ENCODE measurements around the gene AAK1.
"Not testable (repeated sequence)": the region's sequence is repeated elsewhere in the genome, so short reads cannot be mapped to it uniquely, and the experiment has no call there.

The AAK1 gene

DNA sequence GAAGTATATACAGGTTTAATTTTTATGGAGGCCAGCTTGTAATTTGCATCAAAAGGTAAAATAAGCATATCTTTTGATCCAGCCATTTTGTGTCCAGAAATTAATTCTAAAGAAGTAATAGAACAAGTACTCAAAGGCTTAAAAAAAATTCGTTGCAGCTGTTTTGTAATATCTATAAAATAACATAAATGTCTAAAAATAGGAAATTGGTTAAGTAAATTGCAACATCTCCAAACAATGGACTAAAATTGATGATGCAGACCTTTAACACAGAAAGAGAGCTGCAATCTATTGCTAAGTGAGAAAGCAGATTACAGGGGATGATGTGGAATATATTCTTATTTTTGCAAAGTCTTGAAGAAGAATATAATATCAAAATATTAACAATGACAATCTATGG lies 19.4 kb downstream of the AAK1 start:
- Histone ChIP-seq H4K20me1 (ENCODE audit: control insufficient read depth, insufficient read depth, low read depth, low read length) (no peaks in the 10 kb centered on the region), H3K36me3 (ENCODE audit: control insufficient read depth, low read length) (no peaks in the 10 kb centered on the region), H3F3A (ENCODE audit: control insufficient read depth, insufficient read depth) (no peaks in the 10 kb centered on the region), H3K9me2 (replicated peaks; ENCODE audit: control insufficient read depth, low read length) (no peaks in the 10 kb centered on the region), H3K4me3 (ENCODE audit: low read length) (no peak overlapping the region), H3K4me2 (ENCODE audit: low read length) (no peak overlapping the region), H3K27me3 (ENCODE audit: control insufficient read depth, low read length) (peaks cover 22% of the 10 kb centered on the region), H3K79me2 (ENCODE audit: control insufficient read depth, low read length) (no peaks in the 10 kb centered on the region), H3K9me3 (ENCODE audit: control insufficient read depth, insufficient read depth, low read length) (no peaks in the 10 kb centered on the region), H3K4me1 (ENCODE audit: control insufficient read depth, low read length) (no peaks in the 10 kb centered on the region), H3K27ac (ENCODE audit: low read depth, low read length) (no peak overlapping the region)
- no peak for TF ChIP-seq EZH2phosphoT487 (IDR thresholded peaks at IDR 0.05; ENCODE audit: borderline replicate concordance, low read length)
- TF ChIP-seq, protein P1, sequence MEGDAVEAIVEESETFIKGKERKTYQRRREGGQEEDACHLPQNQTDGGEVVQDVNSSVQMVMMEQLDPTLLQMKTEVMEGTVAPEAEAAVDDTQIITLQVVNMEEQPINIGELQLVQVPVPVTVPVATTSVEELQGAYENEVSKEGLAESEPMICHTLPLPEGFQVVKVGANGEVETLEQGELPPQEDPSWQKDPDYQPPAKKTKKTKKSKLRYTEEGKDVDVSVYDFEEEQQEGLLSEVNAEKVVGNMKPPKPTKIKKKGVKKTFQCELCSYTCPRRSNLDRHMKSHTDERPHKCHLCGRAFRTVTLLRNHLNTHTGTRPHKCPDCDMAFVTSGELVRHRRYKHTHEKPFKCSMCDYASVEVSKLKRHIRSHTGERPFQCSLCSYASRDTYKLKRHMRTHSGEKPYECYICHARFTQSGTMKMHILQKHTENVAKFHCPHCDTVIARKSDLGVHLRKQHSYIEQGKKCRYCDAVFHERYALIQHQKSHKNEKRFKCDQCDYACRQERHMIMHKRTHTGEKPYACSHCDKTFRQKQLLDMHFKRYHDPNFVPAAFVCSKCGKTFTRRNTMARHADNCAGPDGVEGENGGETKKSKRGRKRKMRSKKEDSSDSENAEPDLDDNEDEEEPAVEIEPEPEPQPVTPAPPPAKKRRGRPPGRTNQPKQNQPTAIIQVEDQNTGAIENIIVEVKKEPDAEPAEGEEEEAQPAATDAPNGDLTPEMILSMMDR (IDR thresholded peaks at IDR 0.05; ENCODE audit: low read depth, low read length, poor library complexity, severe bottlenecking) = no peak

DNA sequence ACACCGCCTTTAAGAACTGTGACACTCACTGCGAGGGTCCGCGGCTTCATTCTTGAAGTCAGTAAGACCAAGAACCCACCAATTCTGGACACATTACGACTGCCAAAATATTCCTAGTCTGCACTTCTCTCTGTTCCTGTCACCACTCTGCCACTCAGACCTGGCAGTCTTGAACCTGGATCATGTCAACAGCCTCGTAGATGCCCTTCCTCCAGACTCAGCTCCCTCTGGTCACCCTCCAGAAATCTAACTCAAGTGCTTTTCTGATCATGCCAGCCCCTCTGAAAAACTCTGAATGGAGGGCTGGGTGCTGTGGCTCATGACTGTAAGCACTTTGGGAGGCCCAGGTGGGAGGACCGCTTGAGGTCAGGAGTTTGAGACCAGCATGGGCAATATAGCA lies 20.3 kb downstream of the AAK1 start:
- Histone ChIP-seq H4K20me1 (ENCODE audit: control insufficient read depth, insufficient read depth, low read depth, low read length) (no peaks in the 10 kb centered on the region), H3K4me2 (ENCODE audit: low read length) (no peak overlapping the region), H3K9me3 (ENCODE audit: control insufficient read depth, insufficient read depth, low read length) (no peaks in the 10 kb centered on the region), H3K27ac (ENCODE audit: low read depth, low read length) (no peak overlapping the region), H3K36me3 (ENCODE audit: control insufficient read depth, low read length) (no peaks in the 10 kb centered on the region), H3K79me2 (ENCODE audit: control insufficient read depth, low read length) (no peaks in the 10 kb centered on the region), H3K9me2 (replicated peaks; ENCODE audit: control insufficient read depth, low read length) (no peaks in the 10 kb centered on the region), H3F3A (ENCODE audit: control insufficient read depth, insufficient read depth) (no peaks in the 10 kb centered on the region), H3K4me1 (ENCODE audit: control insufficient read depth, low read length) (no peaks in the 10 kb centered on the region), H3K27me3 (ENCODE audit: control insufficient read depth, low read length) (peaks cover 20% of the 10 kb centered on the region), H3K4me3 (ENCODE audit: low read length) (no peak overlapping the region)
- TF ChIP-seq, protein P1 (IDR thresholded peaks at IDR 0.05; ENCODE audit: low read depth, low read length, poor library complexity, severe bottlenecking) = no peak
- TF ChIP-seq EZH2phosphoT487 (IDR thresholded peaks at IDR 0.05; ENCODE audit: borderline replicate concordance, low read length) = no peak

DNA sequence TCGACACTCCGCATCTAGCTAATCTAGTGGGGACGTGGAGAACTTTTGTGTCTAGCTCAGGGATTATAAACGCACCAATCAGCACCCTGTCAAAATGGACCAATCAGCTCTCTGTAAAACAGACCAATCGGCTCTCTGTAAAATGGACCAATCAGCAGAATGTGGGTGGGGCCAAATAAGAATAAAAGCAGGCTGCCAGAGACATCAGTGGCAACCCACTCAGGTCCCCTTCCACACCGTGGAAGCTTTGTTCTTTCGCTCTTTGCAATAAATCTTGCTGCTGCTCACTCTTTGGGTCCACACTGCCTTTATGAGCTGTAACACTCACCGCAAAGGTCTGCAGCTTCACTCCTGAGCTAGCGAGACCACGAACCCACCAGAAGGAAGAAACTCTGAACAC lies 20.7 kb downstream of the AAK1 start:
- not testable (repeated sequence) for H3K79me2 ChIP-seq (ENCODE audit: control insufficient read depth, low read length); H3K9me3 ChIP-seq (ENCODE audit: control insufficient read depth, insufficient read depth, low read length); H3K4me1 ChIP-seq (ENCODE audit: control insufficient read depth, low read length); H3K36me3 ChIP-seq (ENCODE audit: control insufficient read depth, low read length); H3K9me2 ChIP-seq (replicated peaks; ENCODE audit: control insufficient read depth, low read length); H3K4me3 ChIP-seq (ENCODE audit: low read length); H3K27ac ChIP-seq (ENCODE audit: low read depth, low read length); H3K4me2 ChIP-seq (ENCODE audit: low read length); H3F3A ChIP-seq (ENCODE audit: control insufficient read depth, insufficient read depth); H4K20me1 ChIP-seq (ENCODE audit: control insufficient read depth, insufficient read depth, low read depth, low read length)
- H3K27me3 ChIP-seq (ENCODE audit: control insufficient read depth, low read length) = peaks cover 17% of the 10 kb centered on the region

DNA sequence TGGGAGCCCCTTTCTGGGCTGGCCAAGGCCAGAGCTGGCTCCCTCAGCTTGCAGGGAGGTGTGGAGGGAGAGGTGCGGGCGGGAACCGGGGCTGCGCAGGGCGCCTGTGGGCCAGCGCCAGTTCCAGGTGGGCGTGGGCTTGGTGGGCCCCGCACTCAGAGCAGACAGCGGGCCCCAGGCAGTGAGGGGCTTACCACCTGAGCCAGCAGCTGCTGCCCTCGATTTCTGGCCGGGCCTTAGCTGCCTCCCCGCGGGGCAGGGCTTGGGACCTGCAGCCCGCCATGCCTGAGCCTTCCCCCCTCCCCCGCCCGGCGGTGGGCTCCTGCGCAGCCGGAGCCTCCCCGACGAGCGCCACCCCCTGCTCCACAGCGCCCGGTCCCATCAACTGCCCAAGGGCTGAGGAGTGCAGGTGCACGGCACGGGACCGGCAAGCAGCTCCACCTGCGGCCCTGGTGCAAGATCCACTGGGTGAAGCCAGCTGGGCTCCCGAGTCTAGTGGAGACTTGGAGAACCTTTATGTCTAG lies 21.5 kb downstream of the AAK1 start:
- H3K4me2 ChIP-seq (ENCODE audit: low read length); H3F3A ChIP-seq (ENCODE audit: control insufficient read depth, insufficient read depth); H3K9me3 ChIP-seq (ENCODE audit: control insufficient read depth, insufficient read depth, low read length); H4K20me1 ChIP-seq (ENCODE audit: control insufficient read depth, insufficient read depth, low read depth, low read length); H3K79me2 ChIP-seq (ENCODE audit: control insufficient read depth, low read length); H3K27ac ChIP-seq (ENCODE audit: low read depth, low read length); H3K36me3 ChIP-seq (ENCODE audit: control insufficient read depth, low read length); H3K9me2 ChIP-seq (replicated peaks; ENCODE audit: control insufficient read depth, low read length); H3K4me1 ChIP-seq (ENCODE audit: control insufficient read depth, low read length); H3K4me3 ChIP-seq (ENCODE audit: low read length): not testable (repeated sequence)
- peaks cover 16% of the 10 kb centered on the region for H3K27me3 ChIP-seq (ENCODE audit: control insufficient read depth, low read length)

All from DOHH2 (cell line).